OCI-LY7 (cell line): Measurements from ENCODE around the gene UBA7. TPM values are rescaled to one million over a fixed set of nuclear protein-coding genes. Genes with fewer than 3 reads are reported as not detected.
A peak's percentile ranks its signal among the peaks of the same experiment; 100 is the strongest.

ENCODE experiments used
- BruUV-seq: library from RNA; stranded (reverse); fragments of 400-500 nt; replicated peaks from 2 replicates; lab custom pipeline; 2021; lab: Mats Ljungman, UMichigan
- CTCF ChIA-PET: fragments of 300-600 bp; sonication (Branson Sonifier 250); formaldehyde crosslinking; loops from one replicate; lab custom pipeline; 2022; ENCODE audit warnings: antibody characterized with exemption; ENCODE audit not compliant: unreplicated experiment; lab: Charles Lee
- POLR2A ChIA-PET: fragments of 300-600 bp; sonication (Branson Sonifier 250); formaldehyde crosslinking; loops from one replicate; lab custom pipeline; 2022; ENCODE audit warnings: antibody characterized with exemption; lab: Charles Lee
- DNase-seq: peaks from one replicate; pipeline ENCODE4 v3.0.0-alpha.2; 2015; ENCODE audit warnings: low spot score
- H2AFZ ChIP-seq: fragments of 200-600 bp; sonication (generic), shearing (Covaris generic); 2 replicates; pipeline ENCODE4 v1.6.1; 2014; ENCODE audit warnings: mild to moderate bottlenecking, antibody characterized with exemption, low read length, moderate library complexity
- H3K27ac ChIP-seq: fragments of 200-600 bp; sonication (generic); 2 replicates; pipeline ENCODE4 v1.5.1; 2014; ENCODE audit warnings: mixed run types, low read depth, mild to moderate bottlenecking, moderate library complexity, low read length, inconsistent platforms; ENCODE audit not compliant: poor library complexity, severe bottlenecking
- H3K36me3 ChIP-seq: fragments of 200-600 bp; sonication (generic); 2 replicates; pipeline ENCODE4 v1.6.1; 2014; ENCODE audit warnings: mild to moderate bottlenecking, antibody characterized with exemption, low read length, moderate library complexity, mixed read lengths; ENCODE audit not compliant: insufficient read depth
- H3K4me1 ChIP-seq: fragments of 200-600 bp; sonication (generic); 2 replicates; pipeline ENCODE4 v1.5.1; 2014; ENCODE audit warnings: mild to moderate bottlenecking, low read length; ENCODE audit not compliant: insufficient read depth, poor library complexity, severe bottlenecking
- H3K4me2 ChIP-seq: fragments of 200-600 bp; sonication (generic); 2 replicates; pipeline ENCODE4 v1.6.1; 2014; ENCODE audit warnings: mild to moderate bottlenecking, low read length
- H3K4me3 ChIP-seq: fragments of 200-600 bp; sonication (generic); 2 replicates; pipeline ENCODE4 v1.5.1; 2014; ENCODE audit warnings: mild to moderate bottlenecking, low read depth, low read length; ENCODE audit not compliant: poor library complexity, severe bottlenecking
- H3K79me2 ChIP-seq: fragments of 200-600 bp; sonication (generic); 2 replicates; pipeline ENCODE4 v1.6.1; 2016; ENCODE audit warnings: low read depth, mild to moderate bottlenecking, low read length, moderate library complexity, mixed read lengths; ENCODE audit not compliant: insufficient read depth
- H3K9me2 ChIP-seq: fragments of 200-600 bp; sonication (generic); 2 replicates; pipeline ENCODE4 v1.6.1; 2016; ENCODE audit warnings: mild to moderate bottlenecking, low read length, mixed read lengths; ENCODE audit not compliant: insufficient read depth
- H3K9me3 ChIP-seq: fragments of 200-600 bp; sonication (generic); 2 replicates; pipeline ENCODE4 v1.6.1; 2014; ENCODE audit warnings: mild to moderate bottlenecking, mixed run types, low read length, mixed read lengths
- H4K20me1 ChIP-seq: fragments of 200-600 bp; sonication (generic); 2 replicates; pipeline ENCODE4 v1.6.1; 2014; ENCODE audit warnings: mild to moderate bottlenecking, antibody characterized with exemption, low read length, moderate library complexity, mixed read lengths; ENCODE audit not compliant: insufficient read depth
- CTCF ChIP-seq: fragments of 200-600 bp; sonication (generic); conservative IDR thresholded peaks from 2 replicates; pipeline ENCODE4 v1.5.1; 2014; ENCODE audit warnings: mild to moderate bottlenecking, antibody characterized with exemption, low read length, moderate library complexity, mixed read lengths
- EZH2phosphoT487 ChIP-seq: fragments of 200-600 bp; sonication (generic); IDR thresholded peaks from 2 replicates; pipeline ENCODE4 v1.6.1; 2018; ENCODE audit warnings: low read depth, borderline replicate concordance, mild to moderate bottlenecking, mixed run types, antibody characterized with exemption, low read length, moderate library complexity, mixed read lengths
- intact Hi-C: fragments of 100-400 bp; cut with micrococcal nuclease; formaldehyde crosslinking; loops from one replicate; pipeline ENCODE4 v1.10.0; 2022; ENCODE audit not compliant: unreplicated experiment
- total RNA-seq, 2 experiments: library from RNA; depleted of rRNA in 1 of 2; stranded (reverse); fragments of >200 nt in 1 of 2; shearing (Covaris generic) in 1 of 2; gene quantifications; 2 replicates each; pipeline ENCODE4 v1.2.3, GENCODE V29; 2014 to 2022

Gene UBA7
- total RNA-seq, 2 experiments from 2014 or later, result 14.2 to 18.1 TPM

GRCh38 chr3:49805897-49806701, 7.7 kb downstream of the UBA7 start:
- Histone ChIP-seq H3K27ac (peak overlapping the region; percentile 96), H4K20me1 (no peaks in the 10 kb centered on the region), H3K9me3 (no peaks in the 10 kb centered on the region), H3K79me2 (no peaks in the 10 kb centered on the region; the same call in 1 of the 2 replicates), H3K4me1 (peaks cover 59% of the 10 kb centered on the region), H3K4me2 (peak overlapping the region; percentile 96), H3K36me3 (no peaks in the 10 kb centered on the region), H2AFZ (peak overlapping the region; percentile 11; the same call in 1 of the 2 replicates), H3K4me3 (peak overlapping the region; percentile 82), H3K9me2 (no peaks in the 10 kb centered on the region)
- intact Hi-C loops, result loop anchor here (1.0 to 10.0 kb wide), 2 partner anchors 82 to 419 kb away; no protein-coding TSS in a partner anchor
- DNase-seq, result peak; percentile 78
- ChIA-PET CTCF (interaction anchor here (0.5 to 4.5 kb wide), 6 partner anchors 8 to 332 kb away, joined by 3 to 29 read pairs (median 4); partner anchors contain the start of gene UBA7), POLR2A (interaction anchor here (0.6 to 2.1 kb wide), 5 partner anchors 8 to 1249 kb away, joined by 3 to 15 read pairs (median 6); partner anchors contain the start of gene UBA7)
- no TSS peak for BruUV-seq
- TF ChIP-seq EZH2phosphoT487 (no peak), CTCF (no peak)

GRCh38 chr3:49805367-49805782, 8.4 kb downstream of the UBA7 start:
- Histone ChIP-seq H3K4me3 (peak overlapping the region; percentile 82), H3K4me2 (peak overlapping the region; percentile 96), H3K9me2 (no peaks in the 10 kb centered on the region), H2AFZ (peak overlapping the region; percentile 11; the same call in 1 of the 2 replicates), H4K20me1 (no peaks in the 10 kb centered on the region), H3K79me2 (no peaks in the 10 kb centered on the region; the same call in 1 of the 2 replicates), H3K36me3 (no peaks in the 10 kb centered on the region), H3K9me3 (no peaks in the 10 kb centered on the region), H3K27ac (peak overlapping the region; percentile 96), H3K4me1 (peaks cover 59% of the 10 kb centered on the region)
- no TSS peak for BruUV-seq
- intact Hi-C loops, result loop anchor here (1.0 to 10.0 kb wide), 2 partner anchors 81 to 419 kb away; no protein-coding TSS in a partner anchor
- ChIA-PET CTCF (interaction anchor here (0.7 to 4.5 kb wide), 4 partner anchors 8 to 33 kb away, joined by 3 to 29 read pairs (median 4); partner anchors contain the start of gene UBA7), POLR2A (interaction anchor here (0.7 to 2.1 kb wide), 6 partner anchors 8 to 1248 kb away, joined by 3 to 15 read pairs (median 4); partner anchors contain the start of genes IP6K1 and UBA7)
- DNase-seq, result peak; percentile 86
- TF ChIP-seq EZH2phosphoT487 (no peak), CTCF (no peak)
